DMS 273 (cell line): Measurements from ENCODE around the gene CA5A.

Source experiments
- DNase-seq: peaks from one replicate; lab custom pipeline; 2025; ENCODE audit not compliant: unreplicated experiment; lab: John Stamatoyannopoulos, UW

Gene CA5A

DNA sequence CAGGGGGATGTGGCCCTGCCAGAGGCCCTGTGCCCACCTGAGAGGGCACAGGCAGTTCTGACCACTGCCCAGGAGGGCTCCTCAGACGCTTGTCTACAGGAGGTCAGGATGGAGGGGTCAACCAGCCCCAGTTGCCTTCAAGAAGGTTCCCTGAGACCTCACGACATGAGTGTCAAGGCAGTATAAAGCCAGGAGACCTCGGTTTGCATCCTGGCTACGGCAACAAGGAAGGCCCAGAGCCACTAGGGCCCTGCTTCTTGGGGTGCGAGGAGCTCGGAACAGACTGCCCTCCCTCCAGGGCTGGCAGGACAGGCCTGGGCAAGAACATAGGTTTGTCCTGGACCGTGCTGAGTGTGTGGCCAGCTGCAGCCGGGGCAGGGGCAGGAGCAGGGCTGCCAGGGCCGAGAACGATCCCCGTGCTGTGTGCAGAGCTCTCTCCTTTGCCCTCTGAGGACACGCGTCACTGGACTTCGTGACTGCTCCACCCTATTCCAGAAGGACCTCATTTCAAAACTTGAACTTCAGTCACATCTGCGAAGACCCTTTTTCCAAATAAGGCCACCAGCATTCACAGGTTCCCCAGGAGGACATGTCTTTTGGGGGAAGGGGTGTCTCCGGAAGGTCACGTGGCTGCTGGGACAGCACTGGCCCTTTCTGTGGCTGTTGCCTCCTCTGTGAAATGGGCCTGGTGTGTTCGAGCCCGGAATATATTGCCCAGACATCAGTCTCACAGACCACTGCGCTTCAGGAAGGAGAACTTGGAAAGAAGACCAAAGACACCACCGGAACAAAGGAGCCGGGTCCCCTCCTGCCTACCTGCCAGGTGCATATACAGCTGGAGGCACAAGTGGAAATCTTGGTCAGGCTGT, 94.8 kb downstream of the CA5A start:
- no peak for DNase-seq

DNA sequence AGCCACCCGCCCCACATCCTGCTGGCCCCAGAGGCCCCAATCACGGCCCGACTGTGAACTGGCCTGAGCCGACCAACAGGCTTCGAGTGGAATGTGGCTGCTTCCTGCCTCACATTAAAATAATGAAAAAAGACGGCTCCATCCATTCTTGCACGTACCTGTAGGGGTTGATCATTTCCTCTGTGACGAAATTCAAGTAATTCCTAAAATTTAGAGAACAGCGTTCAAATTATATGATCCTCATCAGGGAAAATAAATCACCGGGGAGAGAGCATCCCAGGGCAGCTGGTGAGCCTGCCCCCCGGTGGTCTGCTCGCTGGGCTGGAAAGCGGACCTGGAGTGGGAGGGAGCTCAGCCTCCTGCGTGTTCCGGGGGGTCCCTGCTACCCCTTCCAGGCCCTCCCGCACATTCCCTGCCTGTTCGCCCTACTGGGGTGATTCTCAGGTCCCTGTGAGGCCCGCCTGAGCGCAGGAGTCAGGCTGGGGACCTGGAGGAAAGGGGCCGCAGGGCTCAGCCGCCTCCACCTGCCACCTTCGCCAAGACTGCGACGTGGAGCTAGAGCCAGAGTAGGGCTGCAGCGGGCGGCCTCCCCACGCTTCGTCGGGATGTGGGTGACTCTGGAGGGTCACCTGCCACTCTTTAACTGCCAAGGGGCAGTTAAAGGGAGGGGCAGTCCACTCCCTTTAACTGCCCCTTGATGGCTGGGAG, 95.9 kb downstream of the CA5A start:
- no peak for DNase-seq

DNA sequence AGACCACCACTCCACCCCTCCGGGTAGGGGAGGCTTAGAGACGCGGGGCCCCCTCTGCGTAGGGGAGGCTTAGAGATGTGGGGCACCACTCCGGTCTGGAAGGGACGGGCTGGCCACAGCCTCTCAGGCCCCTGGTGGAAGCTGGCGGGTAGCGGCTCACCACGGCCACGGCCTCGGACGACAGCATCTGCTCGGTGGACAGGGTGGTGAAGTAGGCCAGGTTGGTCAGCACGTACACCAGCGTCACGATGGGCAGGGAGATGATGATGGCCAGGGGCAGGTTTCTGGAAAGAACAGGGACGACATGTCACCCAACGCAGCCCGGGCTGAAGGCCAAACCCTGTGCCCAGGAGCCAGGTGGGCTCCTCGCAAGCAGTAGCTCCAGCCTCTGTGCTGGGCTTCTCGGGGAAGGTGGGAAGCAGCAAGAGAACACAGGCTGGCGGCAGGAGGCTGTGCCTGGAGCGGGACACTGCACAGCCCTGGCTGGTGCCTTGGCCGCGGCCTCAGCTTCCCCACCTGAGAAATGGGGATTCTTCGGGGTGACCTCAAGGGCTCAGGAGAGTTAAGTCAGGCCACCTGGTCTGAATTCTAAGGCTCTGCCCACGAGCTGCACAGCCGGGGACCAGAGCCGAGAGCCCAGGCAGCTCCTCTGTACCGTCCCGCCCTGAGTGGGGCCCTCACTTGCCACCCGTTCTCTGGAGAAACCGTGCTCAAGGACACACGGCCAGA, 96.6 kb downstream of the CA5A start:
- no peak for DNase-seq

DNA sequence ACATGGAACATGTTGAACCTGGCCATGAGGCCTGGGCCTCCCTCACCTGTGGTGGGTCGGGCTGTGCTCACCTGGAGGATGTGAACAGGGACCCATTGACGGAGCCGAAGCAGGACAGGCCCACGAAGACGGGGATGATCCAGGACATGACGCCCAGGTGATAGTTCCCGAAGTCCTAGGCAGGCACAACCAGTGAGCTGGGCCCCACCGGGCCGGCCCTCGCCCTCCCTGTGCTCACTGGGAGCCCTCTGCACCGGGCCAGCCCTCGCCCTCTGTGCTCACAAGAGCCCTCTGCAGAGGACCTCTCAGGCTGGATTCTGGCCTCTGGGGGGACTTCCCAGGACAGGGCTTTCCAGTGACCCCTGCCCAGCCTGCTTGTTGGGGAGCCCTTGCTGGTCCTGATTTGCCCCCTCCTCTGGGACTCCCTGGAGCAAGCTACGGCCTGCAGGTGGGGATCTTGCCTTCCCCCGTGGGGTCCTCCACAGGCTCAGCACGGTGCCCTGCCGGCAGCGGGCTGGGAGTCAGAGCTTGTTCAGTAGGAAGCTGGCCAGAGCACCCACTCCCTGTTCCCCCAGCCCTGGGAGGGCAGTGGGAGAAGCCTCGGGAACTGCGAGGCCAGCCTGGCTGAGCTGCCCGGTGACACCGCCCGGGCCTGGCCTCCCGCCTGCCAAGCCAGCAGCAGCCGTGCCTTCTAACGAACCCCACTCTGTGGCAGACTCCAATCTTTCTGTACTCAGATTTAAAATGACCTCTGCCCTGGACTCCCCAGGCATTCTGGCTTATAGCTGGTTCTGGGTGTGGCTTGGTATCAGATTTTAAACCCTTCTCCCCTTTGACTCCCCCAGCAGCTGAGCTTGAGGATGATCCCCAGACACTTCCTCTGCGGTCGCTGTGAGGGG, 97.4 kb downstream of the CA5A start:
- DNase-seq: no peak
